Posterior cingulate gyrus (tissue), 11 donors: ENCODE data around the gene MMAB.

ENCODE experiments used
- DNase-seq, 10 donors: peaks; one replicate each; pipeline versions ENCODE4 v3.0.0 to v3.0.0-alpha.2; 2020 to 2021; ENCODE audit warnings: mixed read lengths in 3 of 10
- intact Hi-C: fragments of 100-400 bp; cut with DNase I; formaldehyde crosslinking; loops from one replicate; pipeline ENCODE4 v1.15.1; 2023

The MMAB gene

GRCh38 chr12:109527489-109528123 lies 45.7 kb downstream of the MMAB start:
- no peak for DNase-seq
- intact Hi-C loops: loop anchor here (10.0 kb wide), 1 partner anchor 47 kb away; the partner anchor contains the start of genes MMAB and MVK

GRCh38 chr12:109525279-109525585 lies 48.1 kb downstream of the MMAB start:
- intact Hi-C loops: loop anchor here (10.0 kb wide), 1 partner anchor 50 kb away; the partner anchor contains the start of genes MMAB and MVK
- no peak for DNase-seq

DNA sequence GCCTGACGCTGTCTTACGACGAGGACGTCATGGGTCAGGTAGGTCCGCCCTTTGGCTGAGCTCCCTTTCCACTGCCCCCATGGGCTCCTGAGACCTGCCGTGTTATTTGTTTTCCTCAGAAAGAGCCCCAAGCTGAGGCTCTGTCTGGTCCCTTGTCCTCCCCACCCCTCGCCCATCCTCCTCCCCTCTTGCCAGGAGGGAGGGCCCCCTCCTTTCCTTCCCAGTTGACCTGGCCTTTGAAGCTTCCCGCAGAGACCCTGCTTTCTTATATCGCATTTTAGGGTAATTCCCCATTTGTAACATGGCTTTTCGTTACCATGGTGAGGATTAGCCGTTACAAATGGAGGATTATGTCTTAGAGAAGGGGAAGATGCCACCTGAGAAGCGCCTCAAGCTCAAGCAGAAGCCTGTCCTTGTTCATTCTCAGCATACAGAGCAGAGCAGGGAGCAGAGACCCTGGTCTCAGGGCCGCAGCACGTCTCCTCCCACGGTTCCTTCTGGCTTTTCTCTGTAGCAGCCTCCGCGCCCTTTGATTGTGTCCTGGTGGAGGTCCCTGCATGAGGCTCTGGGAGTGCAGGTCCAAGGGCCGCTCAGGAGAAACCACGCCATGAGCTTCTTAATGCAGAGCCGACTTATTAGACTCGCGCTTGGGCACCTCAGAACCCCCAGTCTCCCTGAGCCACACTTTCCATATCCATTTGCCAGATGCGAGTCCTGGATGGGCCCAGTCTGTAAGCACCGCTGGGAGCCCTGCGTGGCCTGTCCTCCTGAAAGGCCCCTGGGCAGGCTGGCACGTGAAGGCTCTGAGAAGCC lies 48.6 kb downstream of the MMAB start:
- intact Hi-C loops: loop anchor here (5.0 to 10.0 kb wide), 2 partner anchors 50 to 193 kb away; partner anchors contain the start of genes MMAB and MVK
- DNase-seq: no peak

DNA sequence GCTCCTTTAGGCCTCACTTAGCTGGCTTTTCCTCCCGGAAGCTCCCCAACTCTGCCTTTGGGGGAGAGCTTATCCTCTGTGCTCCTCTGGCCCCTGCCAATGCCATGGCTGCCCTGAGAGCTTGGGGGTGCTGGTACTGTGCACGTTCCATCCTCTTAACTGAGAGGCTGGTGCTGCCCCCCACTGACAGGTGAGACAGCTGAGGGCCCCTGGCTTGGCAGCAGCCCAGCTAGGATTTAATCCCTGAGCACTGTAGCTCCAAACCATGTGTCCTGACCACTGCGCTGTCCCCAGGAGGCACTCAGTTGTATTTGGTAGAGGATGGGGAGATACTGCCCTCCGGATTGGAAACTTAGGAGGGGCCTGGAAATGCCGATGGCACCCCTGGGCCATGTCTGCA lies 49.8 kb downstream of the MMAB start:
- intact Hi-C loops: loop anchor here (5.0 to 10.0 kb wide), 2 partner anchors 51 to 194 kb away; partner anchors contain the start of genes MMAB and MVK
- DNase-seq: no peak

GRCh38 chr12:109523071-109523470 lies 50.2 kb downstream of the MMAB start:
- intact Hi-C loops: loop anchor here (5.0 to 10.0 kb wide), 2 partner anchors 52 to 194 kb away; partner anchors contain the start of genes MMAB and MVK
- DNase-seq: peak in 6 of 10 donors; percentile 18 to 90 (median 63)

- intact Hi-C loops: loop anchor here (5.0 to 10.0 kb wide), 2 partner anchors 53 to 195 kb away; partner anchors contain the start of genes MMAB and MVK
- peak in 1 of 10 donors; percentile 11 for DNase-seq
Measured at GRCh38 chr12:109521831-109522230, 51.5 kb downstream of the MMAB start.

GRCh38 chr12:109519787-109520186 lies 53.5 kb downstream of the MMAB start:
- no peak for DNase-seq
- intact Hi-C loops: loop anchor here (2.0 to 10.0 kb wide), 3 partner anchors 55 to 255 kb away; partner anchors contain the start of genes MMAB and MVK

DNA sequence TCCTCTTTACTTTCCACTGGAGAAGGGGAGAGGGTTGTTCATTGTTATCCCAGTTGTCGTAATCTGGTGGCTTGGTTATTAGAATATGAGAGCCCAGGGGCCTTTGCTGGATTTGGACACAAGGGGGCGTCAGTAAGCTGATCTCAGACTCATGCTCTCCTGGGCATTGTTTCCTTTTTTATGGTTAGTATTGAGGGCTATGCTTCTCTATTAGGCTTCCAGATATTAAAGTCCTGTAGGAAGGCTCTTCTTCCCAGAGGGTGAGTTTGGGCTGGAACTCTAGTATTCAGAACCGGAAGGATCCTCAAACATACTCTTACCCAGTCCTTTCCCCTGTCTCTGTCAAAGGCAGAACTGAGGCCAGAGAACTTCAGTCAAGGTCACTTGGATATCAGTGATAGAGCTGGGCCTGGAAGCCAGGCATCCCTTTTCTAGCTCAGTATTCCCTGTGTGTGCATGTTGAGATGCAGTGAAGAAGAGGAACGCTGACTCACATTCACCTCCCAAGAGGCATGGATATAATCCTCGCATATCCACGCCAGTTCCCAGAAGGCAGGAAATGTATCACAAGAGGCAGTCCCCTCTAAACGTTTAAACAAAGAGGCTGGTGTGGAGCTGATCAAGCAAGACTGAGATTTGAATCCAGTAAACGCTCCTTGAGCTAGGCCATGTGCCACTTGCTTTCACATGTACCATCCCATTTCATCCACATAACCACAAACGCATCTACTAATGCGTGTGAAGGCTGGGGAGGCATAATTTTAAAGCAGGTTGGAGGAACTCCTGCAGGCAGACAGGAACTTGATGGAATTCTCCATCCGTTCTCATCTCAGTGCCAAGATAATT lies 54.3 kb downstream of the MMAB start:
- intact Hi-C loops: loop anchor here (2.0 kb wide), 1 partner anchor 256 kb away; no protein-coding TSS in a partner anchor
- DNase-seq: peak in 9 of 10 donors; percentile 35 to 94 (median 81)

DNA sequence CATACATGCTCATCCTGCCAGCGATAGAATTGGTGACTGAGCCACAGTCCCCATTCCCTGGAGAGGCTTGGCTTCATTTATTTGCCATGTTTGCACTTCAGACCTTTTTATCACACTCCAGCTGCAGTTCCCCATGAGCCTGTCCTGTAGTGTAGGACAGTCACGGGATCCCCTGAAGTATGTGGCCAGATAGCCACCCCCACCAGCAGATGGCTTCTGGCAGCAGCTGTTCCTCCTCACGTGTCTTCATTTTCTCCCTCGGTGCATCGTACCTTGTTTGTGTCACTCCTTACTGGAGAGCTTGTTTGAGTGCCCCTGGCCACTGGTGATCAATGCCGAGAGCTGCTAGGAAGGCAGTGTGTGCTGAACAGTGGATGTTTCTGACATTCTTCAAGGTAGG lies 55.7 kb downstream of the MMAB start:
- intact Hi-C loops: loop anchor here (2.0 kb wide), 1 partner anchor 257 kb away; no protein-coding TSS in a partner anchor
- no peak for DNase-seq

- no peak for DNase-seq
- intact Hi-C loops: no loop called here
Measured at GRCh38 chr12:109513977-109514376, 59.3 kb downstream of the MMAB start.

DNA sequence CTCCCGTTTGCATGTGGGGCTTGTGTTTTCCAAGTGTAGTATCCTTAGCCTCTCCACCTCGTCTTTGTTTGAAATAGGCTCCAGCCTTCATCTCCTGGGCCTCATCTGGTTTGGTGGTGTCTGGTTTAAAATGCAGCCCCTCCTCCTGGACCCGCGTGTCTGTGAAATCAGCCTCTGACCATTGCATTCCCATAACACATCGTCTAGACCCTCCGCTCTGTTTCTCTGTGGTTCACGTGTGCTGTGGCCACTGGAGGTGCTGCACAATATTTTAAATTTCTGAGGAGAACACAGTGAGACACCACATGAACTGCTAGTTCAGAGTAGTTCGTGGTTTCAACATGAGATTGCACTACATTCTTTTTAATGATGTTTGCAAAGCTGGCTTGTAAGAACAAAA lies 60.3 kb downstream of the MMAB start:
- DNase-seq: no peak
- intact Hi-C loops: no loop called here

DNA sequence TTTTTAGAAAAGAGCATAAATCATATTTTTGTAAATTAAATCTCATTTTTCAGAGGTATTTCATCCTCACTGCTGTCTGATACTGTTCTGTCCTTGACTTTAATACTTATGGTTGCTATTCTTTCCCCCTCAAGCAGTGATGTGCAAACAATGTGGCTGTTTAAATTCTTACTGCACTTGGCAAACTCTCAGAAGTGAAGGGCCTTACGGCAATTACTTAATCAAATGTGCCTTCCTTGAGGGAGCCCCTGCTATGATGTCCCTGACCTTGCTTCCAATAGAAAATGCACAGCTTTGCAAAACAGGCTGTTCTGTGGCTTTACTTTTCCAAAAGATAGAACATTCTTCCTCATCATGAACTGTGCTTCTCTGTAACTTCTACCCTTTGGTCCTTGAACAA lies 60.7 kb downstream of the MMAB start:
- intact Hi-C loops: no loop called here
- no peak for DNase-seq

- no peak for DNase-seq
- intact Hi-C loops: no loop called here
Measured at GRCh38 chr12:109510196-109510595, 63.1 kb downstream of the MMAB start.

GRCh38 chr12:109504068-109504467 lies 69.2 kb downstream of the MMAB start:
- DNase-seq: no peak
- intact Hi-C loops: no loop called here
